T follicular helper cell (primary cell): ENCODE data around the gene CSAG1.
"Not testable (repeated sequence)": the region's sequence is repeated elsewhere in the genome, so short reads cannot be mapped to it uniquely, and the experiment has no call there.

Experiments
- DNase-seq: peaks from one replicate; pipeline ENCODE4 v3.0.0-alpha.2; 2020; ENCODE audit warnings: low read depth
- total RNA-seq, 2 experiments: gene quantifications; one replicate each; lab custom pipeline; 2026; lab: John Stamatoyannopoulos, UW

The CSAG1 gene
- total RNA-seq: 0 reads per million in 2 experiments

- no peak for DNase-seq
These were observed at the start of gene CSAG1, which contains the start of gene MAGEA12 for GRCh38 chrX:152733261-152733975. CSAG1 (minus strand) TSS chrX:152733721; CDS start chrX:152732460, 1,261 bp downstream. MAGEA12 (plus strand) TSS chrX:152733757; CDS start chrX:152736162, 2,405 bp downstream.

GRCh38 chrX:152769549-152770289 is 36.2 kb upstream of the CSAG1 start, which contains the start of gene MAGEA6:
MAGEA6 (minus strand) TSS chrX:152769689; CDS start chrX:152767650, 2,039 bp downstream.
- DNase-seq: not testable (repeated sequence)

GRCh38 chrX:152766562-152766961 is 33.0 kb upstream of the CSAG1 start:
- DNase-seq: not testable (repeated sequence)

- DNase-seq: not testable (repeated sequence)
These were observed 28.1 kb upstream of the CSAG1 start for GRCh38 chrX:152761582-152761981.

GRCh38 chrX:152759544-152759943 is 26.0 kb upstream of the CSAG1 start:
- DNase-seq: not testable (repeated sequence)

GRCh38 chrX:152758918-152759317 is 25.4 kb upstream of the CSAG1 start, which contains the start of gene CSAG3:
CSAG3 (plus strand) TSS chrX:152759218.
- not testable (repeated sequence) for DNase-seq

GRCh38 chrX:152754871-152755270 is 21.4 kb upstream of the CSAG1 start:
- DNase-seq: not testable (repeated sequence)

GRCh38 chrX:152753686-152754650 is 20.4 kb upstream of the CSAG1 start, which contains the start of gene MAGEA2:
MAGEA2 (minus strand) TSS chrX:152753842; CDS start chrX:152751363, 2,479 bp downstream.
- not testable (repeated sequence) for DNase-seq

- no peak for DNase-seq
These were observed 5.0 kb upstream of the CSAG1 start for GRCh38 chrX:152738560-152738959.

GRCh38 chrX:152736528-152736927 is 3.0 kb upstream of the CSAG1 start:
- not testable (repeated sequence) for DNase-seq

GRCh38 chrX:152735860-152736511 is 2.5 kb upstream of the CSAG1 start:
- DNase-seq: no peak

GRCh38 chrX:152735101-152735500 is 1.6 kb upstream of the CSAG1 start:
- DNase-seq: no peak

GRCh38 chrX:152734143-152734858 is 780 bp upstream of the CSAG1 start:
- DNase-seq: not testable (repeated sequence)

GRCh38 chrX:152725409-152725808 is 8.1 kb downstream of the CSAG1 start:
- DNase-seq: no peak

GRCh38 chrX:152713815-152714787 is 19.4 kb downstream of the CSAG1 start, which contains the start of gene MAGEA2B:
MAGEA2B (plus strand) TSS chrX:152714628; CDS start chrX:152717107, 2,479 bp downstream.
- not testable (repeated sequence) for DNase-seq

GRCh38 chrX:152713195-152713594 is 20.3 kb downstream of the CSAG1 start:
- not testable (repeated sequence) for DNase-seq

- not testable (repeated sequence) for DNase-seq
These were observed 24.3 kb downstream of the CSAG1 start, which contains the start of gene CSAG2 for GRCh38 chrX:152709173-152709572. CSAG2 (minus strand) TSS chrX:152709273; CDS start chrX:152709112, 161 bp downstream.

- DNase-seq: not testable (repeated sequence)
These were observed 27.0 kb downstream of the CSAG1 start for GRCh38 chrX:152706500-152706899.

- DNase-seq: not testable (repeated sequence)
These were observed 33.1 kb downstream of the CSAG1 start for GRCh38 chrX:152700390-152700789.
